NK-92 treated with Interleukin-12 subunit alpha and Interleukin-12 subunit beta, amount 100 ng/mL, for 24 hours (cell line): ENCODE results near the gene PDZRN3.

ENCODE experiments used
- DNase-seq: peaks from one replicate; lab custom pipeline; 2025; lab: John Stamatoyannopoulos, UW

Gene PDZRN3

GRCh38 chr3:73516631-73517030 lies 108.1 kb downstream of the PDZRN3 start:
- DNase-seq: no peak

- no peak for DNase-seq
Observed at GRCh38 chr3:73513260-73513659, 111.5 kb downstream of the PDZRN3 start.

- DNase-seq: no peak
Observed at GRCh38 chr3:73511571-73512525, 112.9 kb downstream of the PDZRN3 start.

GRCh38 chr3:73510784-73511183 lies 114.0 kb downstream of the PDZRN3 start:
- DNase-seq: no peak

GRCh38 chr3:73510334-73510733 lies 114.4 kb downstream of the PDZRN3 start:
- no peak for DNase-seq

GRCh38 chr3:73509816-73510215 lies 114.9 kb downstream of the PDZRN3 start:
- no peak for DNase-seq

- no peak for DNase-seq
Observed at GRCh38 chr3:73509066-73509465, 115.7 kb downstream of the PDZRN3 start.

- no peak for DNase-seq
Observed at GRCh38 chr3:73508330-73508954, 116.3 kb downstream of the PDZRN3 start.

GRCh38 chr3:73504852-73505251 lies 119.9 kb downstream of the PDZRN3 start:
- no peak for DNase-seq

GRCh38 chr3:73504239-73504638 lies 120.5 kb downstream of the PDZRN3 start:
- no peak for DNase-seq

- DNase-seq: no peak
Observed at GRCh38 chr3:73503781-73504180, 121.0 kb downstream of the PDZRN3 start.

- peak; percentile 37 for DNase-seq
Observed at GRCh38 chr3:73502609-73503583, 121.8 kb downstream of the PDZRN3 start.

GRCh38 chr3:73500321-73500720 lies 124.4 kb downstream of the PDZRN3 start:
- no peak for DNase-seq

- DNase-seq: peak; percentile 29
Observed at GRCh38 chr3:73499787-73500186, 125.0 kb downstream of the PDZRN3 start.

GRCh38 chr3:73498764-73499622 lies 125.7 kb downstream of the PDZRN3 start:
- peak; percentile 65 for DNase-seq

GRCh38 chr3:73497646-73498406 lies 126.9 kb downstream of the PDZRN3 start:
- no peak for DNase-seq

- DNase-seq: no peak
Observed at GRCh38 chr3:73493543-73494308, 131.0 kb downstream of the PDZRN3 start.

- no peak for DNase-seq
Observed at GRCh38 chr3:73492186-73492585, 132.6 kb downstream of the PDZRN3 start.

- no peak for DNase-seq
Observed at GRCh38 chr3:73491287-73491662, 133.5 kb downstream of the PDZRN3 start.
